Stimulated activated naive CD8-positive, alpha-beta T cell treated with anti-CD3 and anti-CD28 coated beads, Interleukin-15, Interleukin-2, amounts not matched to agents 100 ng/mL and 50 ng/mL, for 24 hours (primary cell): ENCODE data around the gene ICA1.
A peak's percentile ranks its signal among the peaks of the same experiment; 100 is the strongest.

Experiments
- H3K27ac Mint-ChIP-seq: one replicate; pipeline ENCODE4 v1.8.0; 2021; ENCODE audit warnings: mild to moderate bottlenecking, mixed read lengths
- H3K27me3 Mint-ChIP-seq: one replicate; pipeline ENCODE4 v1.8.0; 2021; ENCODE audit warnings: mixed read lengths
- H3K36me3 Mint-ChIP-seq: one replicate; pipeline ENCODE4 v1.8.0; 2021; ENCODE audit warnings: low read depth, mixed read lengths
- H3K4me1 Mint-ChIP-seq: one replicate; pipeline ENCODE4 v1.8.0; 2021; ENCODE audit warnings: low read depth, mixed read lengths
- H3K4me3 Mint-ChIP-seq: one replicate; pipeline ENCODE4 v1.8.0; 2021; ENCODE audit warnings: mild to moderate bottlenecking, mixed read lengths
- H3K9me3 Mint-ChIP-seq: one replicate; pipeline ENCODE4 v1.8.0; 2021; ENCODE audit warnings: mixed read lengths

The ICA1 gene

GRCh38 chr7:8177109-8177933 lies 84.6 kb downstream of the ICA1 start:
- peak overlapping the region; percentile 70 for H3K4me3 Mint-ChIP-seq
- H3K4me1 Mint-ChIP-seq, result peaks cover 53% of the 10 kb centered on the region
- H3K27me3 Mint-ChIP-seq, result no peaks in the 10 kb centered on the region
- no peaks in the 10 kb centered on the region for H3K9me3 Mint-ChIP-seq
- peak overlapping the region; percentile 90 for H3K27ac Mint-ChIP-seq
- H3K36me3 Mint-ChIP-seq, result no peaks in the 10 kb centered on the region

DNA sequence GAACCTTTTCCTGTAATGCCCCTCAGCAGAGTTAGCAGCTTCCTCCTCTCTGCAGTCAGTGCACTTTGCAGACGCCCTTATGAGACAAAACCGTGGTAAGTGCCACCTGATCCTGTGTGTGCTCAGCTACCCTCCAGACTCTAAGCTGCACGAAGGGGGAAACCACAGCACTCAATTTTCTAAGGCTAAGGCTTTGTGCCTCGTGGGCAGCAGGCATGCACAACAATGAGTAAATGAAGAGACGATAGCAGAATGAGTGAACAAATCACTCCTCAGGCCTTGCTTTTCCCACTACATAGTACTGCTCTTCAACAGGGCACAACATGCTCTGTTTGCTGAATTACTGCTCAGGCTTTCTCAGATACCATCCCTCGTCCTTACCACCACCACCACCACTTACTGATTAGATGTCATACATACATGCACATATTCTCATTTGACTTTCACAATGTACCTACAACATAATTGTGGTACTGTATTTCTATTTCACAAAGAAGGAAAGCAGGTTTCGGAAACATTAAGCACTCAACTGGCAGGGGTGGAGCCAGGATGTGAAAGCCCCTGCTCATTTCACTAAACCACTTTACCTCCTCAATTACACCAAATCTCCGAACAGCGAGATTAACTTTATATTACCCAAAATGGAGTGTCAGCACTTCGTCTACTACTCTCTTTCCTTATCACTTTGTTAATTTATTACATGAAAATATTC lies 85.4 kb downstream of the ICA1 start:
- Mint-ChIP-seq H3K27ac (peak overlapping the region; percentile 90), H3K9me3 (no peaks in the 10 kb centered on the region), H3K4me3 (peak overlapping the region; percentile 70), H3K27me3 (no peaks in the 10 kb centered on the region), H3K36me3 (no peaks in the 10 kb centered on the region), H3K4me1 (peaks cover 53% of the 10 kb centered on the region)

DNA sequence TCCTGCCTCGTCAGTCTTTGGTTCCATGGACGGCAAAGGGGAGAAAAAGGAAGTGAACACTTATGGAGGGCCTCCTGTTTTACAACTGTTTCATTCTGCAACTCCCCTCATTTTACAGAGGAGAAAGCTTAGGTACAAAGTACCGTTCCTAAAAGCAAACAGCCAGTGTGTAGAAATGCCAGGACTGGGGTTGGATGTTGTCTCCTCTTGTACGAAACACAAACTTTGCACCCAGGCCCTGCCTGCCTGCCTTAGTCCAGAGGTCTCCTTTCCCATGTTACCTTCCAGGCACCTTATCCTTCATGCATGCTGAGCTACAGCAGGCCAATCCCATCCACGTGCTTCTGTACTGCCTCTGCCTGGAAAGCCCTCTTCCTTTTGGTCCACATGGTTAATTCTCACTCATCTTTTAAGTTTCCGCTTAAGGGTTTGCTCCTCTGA lies 86.0 kb downstream of the ICA1 start:
- no peaks in the 10 kb centered on the region for H3K36me3 Mint-ChIP-seq
- H3K4me1 Mint-ChIP-seq, result peaks cover 53% of the 10 kb centered on the region
- peak overlapping the region; percentile 90 for H3K27ac Mint-ChIP-seq
- no peaks in the 10 kb centered on the region for H3K27me3 Mint-ChIP-seq
- peak overlapping the region; percentile 70 for H3K4me3 Mint-ChIP-seq
- H3K9me3 Mint-ChIP-seq, result no peaks in the 10 kb centered on the region

GRCh38 chr7:8172372-8173354 lies 89.3 kb downstream of the ICA1 start:
- Mint-ChIP-seq H3K4me3 (no peak overlapping the region), H3K27me3 (no peaks in the 10 kb centered on the region), H3K36me3 (no peaks in the 10 kb centered on the region), H3K27ac (no peak overlapping the region), H3K4me1 (peaks cover 38% of the 10 kb centered on the region), H3K9me3 (no peaks in the 10 kb centered on the region)

DNA sequence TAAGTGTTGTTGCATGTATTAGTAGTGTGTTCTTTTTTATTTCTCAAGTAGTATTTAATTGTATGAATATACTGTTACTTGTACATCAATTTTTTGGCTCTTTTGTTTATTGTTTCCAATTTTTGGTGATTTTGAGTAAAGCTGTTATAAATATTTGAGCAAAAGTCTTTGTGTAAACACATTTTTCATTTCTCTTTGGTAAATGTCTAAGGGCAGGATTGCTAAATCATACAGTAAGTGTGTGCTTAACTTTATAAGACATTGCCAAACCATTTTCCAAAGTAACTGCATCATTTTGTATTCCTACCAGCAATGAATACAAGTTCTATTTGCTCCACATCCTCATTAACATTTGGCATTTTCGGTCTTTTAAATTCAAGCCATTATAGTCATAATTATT lies 92.8 kb downstream of the ICA1 start:
- no peaks in the 10 kb centered on the region for H3K36me3 Mint-ChIP-seq
- no peak overlapping the region for H3K4me3 Mint-ChIP-seq
- H3K4me1 Mint-ChIP-seq, result peaks cover 3% of the 10 kb centered on the region
- no peaks in the 10 kb centered on the region for H3K9me3 Mint-ChIP-seq
- no peak overlapping the region for H3K27ac Mint-ChIP-seq
- no peaks in the 10 kb centered on the region for H3K27me3 Mint-ChIP-seq

DNA sequence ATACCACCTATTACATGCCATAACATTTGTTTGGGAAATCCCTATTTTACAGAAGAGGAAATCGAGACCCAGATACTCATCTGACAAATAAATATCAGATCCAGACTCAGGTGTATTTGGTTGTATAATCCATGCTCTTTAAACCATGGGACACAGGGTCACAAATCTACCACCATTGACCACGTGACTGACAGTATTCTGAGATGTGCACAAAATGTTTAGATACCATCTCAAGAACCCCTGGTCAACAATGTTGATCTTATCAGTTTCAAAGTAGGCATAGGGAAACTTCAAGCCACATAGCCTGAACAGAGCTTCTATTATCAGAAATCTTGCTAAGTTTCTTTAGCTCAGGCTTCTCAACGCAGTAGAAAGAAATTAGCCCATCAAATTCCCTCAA lies 93.6 kb downstream of the ICA1 start:
- Mint-ChIP-seq H3K27me3 (no peaks in the 10 kb centered on the region), H3K4me3 (no peak overlapping the region), H3K4me1 (no peaks in the 10 kb centered on the region), H3K9me3 (no peaks in the 10 kb centered on the region), H3K36me3 (no peaks in the 10 kb centered on the region), H3K27ac (no peak overlapping the region)

- H3K9me3 Mint-ChIP-seq, result no peaks in the 10 kb centered on the region
- no peaks in the 10 kb centered on the region for H3K27me3 Mint-ChIP-seq
- H3K27ac Mint-ChIP-seq, result no peak overlapping the region
- no peaks in the 10 kb centered on the region for H3K4me1 Mint-ChIP-seq
- no peaks in the 10 kb centered on the region for H3K36me3 Mint-ChIP-seq
- H3K4me3 Mint-ChIP-seq, result no peak overlapping the region
Observed at GRCh38 chr7:8165150-8165549, 96.8 kb downstream of the ICA1 start.

GRCh38 chr7:8162181-8162580 lies 99.8 kb downstream of the ICA1 start:
- H3K27ac Mint-ChIP-seq, result no peak overlapping the region

DNA sequence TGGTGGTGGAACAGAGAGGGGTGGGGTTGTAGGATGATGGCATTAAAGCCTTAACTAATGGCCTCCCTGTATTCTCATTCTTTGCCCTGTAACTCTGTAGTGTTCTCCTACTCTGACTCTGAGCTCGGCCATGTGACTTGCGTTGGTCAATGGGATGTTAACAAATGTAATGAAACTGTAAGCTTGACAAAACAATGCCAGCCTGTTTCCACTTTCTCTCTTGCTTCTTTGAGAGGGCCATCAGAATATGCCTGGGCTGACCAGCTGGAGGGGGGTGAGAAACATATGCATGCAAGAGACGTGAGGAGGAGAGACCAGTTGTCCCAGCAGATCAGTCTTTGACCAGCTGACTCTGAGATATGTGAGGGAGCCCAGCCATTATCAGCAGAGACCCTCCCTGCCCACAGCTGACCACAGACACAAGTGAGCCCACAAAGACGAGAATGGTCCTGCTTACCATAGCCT lies 100.6 kb downstream of the ICA1 start:
- Mint-ChIP-seq H3K36me3 (no peaks in the 10 kb centered on the region), H3K4me1 (no peaks in the 10 kb centered on the region), H3K9me3 (no peaks in the 10 kb centered on the region), H3K27ac (no peak overlapping the region), H3K4me3 (no peak overlapping the region), H3K27me3 (no peaks in the 10 kb centered on the region)

More at GRCh38 chr7:8162181-8162580, 99.8 kb downstream of the ICA1 start:
- Mint-ChIP-seq H3K36me3 (no peaks in the 10 kb centered on the region), H3K9me3 (no peaks in the 10 kb centered on the region), H3K4me1 (no peaks in the 10 kb centered on the region), H3K27me3 (no peaks in the 10 kb centered on the region), H3K4me3 (no peak overlapping the region)

GRCh38 chr7:8160779-8161345 lies 101.1 kb downstream of the ICA1 start:
- no peak overlapping the region for H3K4me3 Mint-ChIP-seq
- no peaks in the 10 kb centered on the region for H3K36me3 Mint-ChIP-seq
- H3K27ac Mint-ChIP-seq, result no peak overlapping the region
- H3K4me1 Mint-ChIP-seq, result no peaks in the 10 kb centered on the region
- no peaks in the 10 kb centered on the region for H3K9me3 Mint-ChIP-seq
- H3K27me3 Mint-ChIP-seq, result no peaks in the 10 kb centered on the region

GRCh38 chr7:8160250-8160649 lies 101.7 kb downstream of the ICA1 start:
- Mint-ChIP-seq H3K27me3 (no peaks in the 10 kb centered on the region), H3K9me3 (no peaks in the 10 kb centered on the region), H3K4me3 (no peak overlapping the region), H3K4me1 (no peaks in the 10 kb centered on the region), H3K36me3 (no peaks in the 10 kb centered on the region), H3K27ac (no peak overlapping the region)

GRCh38 chr7:8159595-8159994 lies 102.4 kb downstream of the ICA1 start:
- no peak overlapping the region for H3K27ac Mint-ChIP-seq
- H3K4me1 Mint-ChIP-seq, result no peaks in the 10 kb centered on the region
- no peaks in the 10 kb centered on the region for H3K9me3 Mint-ChIP-seq
- no peak overlapping the region for H3K4me3 Mint-ChIP-seq
- H3K27me3 Mint-ChIP-seq, result no peaks in the 10 kb centered on the region
- no peaks in the 10 kb centered on the region for H3K36me3 Mint-ChIP-seq

GRCh38 chr7:8157296-8157695 lies 104.7 kb downstream of the ICA1 start:
- Mint-ChIP-seq H3K27me3 (no peaks in the 10 kb centered on the region), H3K4me1 (no peaks in the 10 kb centered on the region), H3K4me3 (no peak overlapping the region), H3K27ac (no peak overlapping the region), H3K36me3 (no peaks in the 10 kb centered on the region), H3K9me3 (peaks cover 5% of the 10 kb centered on the region)

- Mint-ChIP-seq H3K4me1 (no peaks in the 10 kb centered on the region), H3K27me3 (no peaks in the 10 kb centered on the region), H3K36me3 (no peaks in the 10 kb centered on the region), H3K27ac (no peak overlapping the region), H3K4me3 (no peak overlapping the region), H3K9me3 (peaks cover 5% of the 10 kb centered on the region)
Observed at GRCh38 chr7:8155836-8156235, 106.1 kb downstream of the ICA1 start.
